Stimulated activated CD4-positive, alpha-beta T cell treated with anti-CD3 and anti-CD28 coated beads, Interleukin-2, amount 100 ng/mL, for 24 hours (primary cell): Measurements from ENCODE around the gene CENPM.
"Not testable (repeated sequence)": the region's sequence is repeated elsewhere in the genome, so short reads cannot be mapped to it uniquely, and the experiment has no call there.

Experiments used
- DNase-seq, 2 donors: peaks; one replicate each; pipeline ENCODE4 v3.0.0-alpha.2; 2020

Gene CENPM

DNA sequence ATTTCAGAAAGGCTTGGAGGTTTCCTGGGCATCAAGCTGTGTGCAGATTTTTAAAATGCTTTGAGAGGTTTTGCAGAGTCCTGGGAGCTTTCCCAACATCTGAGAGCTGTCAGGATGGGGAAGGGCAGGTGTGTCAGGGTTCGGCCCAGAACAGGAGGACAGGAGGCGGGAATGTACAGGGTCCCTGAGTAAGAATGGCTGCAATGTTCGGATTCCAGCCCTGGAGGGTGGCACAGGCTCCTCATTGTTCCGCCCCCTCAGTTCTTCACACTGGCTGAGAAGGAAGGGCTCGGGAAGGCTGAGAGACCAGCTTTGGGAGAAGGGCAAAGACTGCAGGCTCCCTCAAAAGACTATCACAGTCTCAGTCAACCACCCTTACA lies 17.1 kb upstream of the CENPM start:
- no peak for DNase-seq

DNA sequence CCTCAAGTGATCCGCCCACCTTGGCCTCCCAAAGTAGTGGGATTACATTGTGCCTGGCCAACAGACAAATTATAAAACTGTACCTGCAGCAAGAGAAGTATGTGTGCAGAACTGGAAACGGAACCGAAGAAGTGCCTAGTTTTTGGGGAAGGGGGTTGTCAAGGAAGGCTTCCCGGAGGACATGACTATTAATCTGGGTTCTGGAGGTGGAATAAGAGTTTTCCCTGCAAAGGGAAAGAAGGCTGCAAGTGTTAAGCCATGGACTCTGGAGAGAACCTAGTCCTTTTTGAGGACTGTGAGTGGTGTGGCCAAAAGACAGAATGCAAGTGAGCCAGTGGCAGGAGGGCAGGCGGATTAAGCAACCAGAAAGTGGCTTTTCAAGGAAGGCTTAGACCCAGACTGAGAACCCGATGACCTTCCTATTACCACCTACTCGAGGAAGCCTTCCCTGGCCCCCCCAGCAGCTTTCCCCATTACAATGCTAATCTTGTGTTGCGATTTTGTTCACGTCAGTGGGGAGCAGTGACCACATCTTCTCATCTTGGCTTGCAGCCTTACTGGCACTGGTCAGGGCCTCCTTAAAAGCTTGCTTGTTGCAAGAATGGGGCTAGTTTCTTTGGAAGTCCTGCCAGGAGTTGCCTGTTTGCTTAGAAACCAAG lies 16.6 kb upstream of the CENPM start:
- DNase-seq, result no peak

DNA sequence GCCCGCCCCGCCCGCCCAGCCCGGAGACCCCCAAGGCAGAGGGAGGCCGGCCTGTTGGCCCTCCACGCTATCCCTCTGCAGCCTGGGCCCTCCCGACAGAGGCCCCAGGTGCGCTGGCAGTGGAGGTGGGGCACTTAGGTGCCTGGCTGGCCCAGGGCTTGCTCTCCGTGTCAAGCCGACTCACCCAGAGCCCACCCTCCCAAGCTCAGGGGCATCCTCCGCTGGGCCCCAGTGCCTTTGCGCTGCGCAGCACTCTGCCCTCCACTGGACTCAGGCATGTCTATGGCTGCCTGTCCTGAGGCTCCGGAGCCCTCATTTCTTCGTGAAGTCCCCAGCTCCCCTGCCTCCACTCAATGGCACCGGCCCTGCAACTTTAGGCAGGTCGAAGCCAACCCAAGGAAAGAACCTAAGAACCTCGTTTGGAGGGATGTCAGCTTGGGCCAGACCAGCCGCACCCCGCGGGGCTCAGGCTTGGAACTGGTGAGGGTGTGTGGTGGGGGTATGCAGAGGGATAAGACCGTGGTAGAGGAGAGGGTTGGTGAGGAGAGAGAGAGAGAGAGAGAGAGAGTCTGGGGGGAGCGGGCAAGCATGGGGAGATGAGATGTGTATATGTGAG lies 11.1 kb upstream of the CENPM start:
- DNase-seq, result no peak

DNA sequence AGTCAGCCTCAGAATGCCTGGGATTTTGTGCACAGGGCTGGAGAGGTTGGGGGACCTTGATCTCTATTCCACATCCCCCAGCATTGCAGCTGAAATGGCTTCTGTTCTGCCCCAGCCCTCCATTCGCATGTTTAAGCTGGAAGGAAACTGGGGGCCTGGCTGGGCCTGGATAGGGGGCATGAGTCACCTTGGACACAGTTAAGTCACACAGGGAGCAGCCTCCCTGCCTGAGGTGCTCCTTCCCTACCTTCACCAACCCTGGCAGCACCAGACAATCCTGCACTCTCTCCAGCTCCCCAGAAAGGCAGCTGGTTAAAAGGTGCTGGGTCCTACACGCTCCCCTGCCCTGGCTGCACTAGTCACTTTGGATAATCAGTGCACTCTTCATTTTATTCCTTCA lies 5.8 kb upstream of the CENPM start:
- DNase-seq, result no peak

DNA sequence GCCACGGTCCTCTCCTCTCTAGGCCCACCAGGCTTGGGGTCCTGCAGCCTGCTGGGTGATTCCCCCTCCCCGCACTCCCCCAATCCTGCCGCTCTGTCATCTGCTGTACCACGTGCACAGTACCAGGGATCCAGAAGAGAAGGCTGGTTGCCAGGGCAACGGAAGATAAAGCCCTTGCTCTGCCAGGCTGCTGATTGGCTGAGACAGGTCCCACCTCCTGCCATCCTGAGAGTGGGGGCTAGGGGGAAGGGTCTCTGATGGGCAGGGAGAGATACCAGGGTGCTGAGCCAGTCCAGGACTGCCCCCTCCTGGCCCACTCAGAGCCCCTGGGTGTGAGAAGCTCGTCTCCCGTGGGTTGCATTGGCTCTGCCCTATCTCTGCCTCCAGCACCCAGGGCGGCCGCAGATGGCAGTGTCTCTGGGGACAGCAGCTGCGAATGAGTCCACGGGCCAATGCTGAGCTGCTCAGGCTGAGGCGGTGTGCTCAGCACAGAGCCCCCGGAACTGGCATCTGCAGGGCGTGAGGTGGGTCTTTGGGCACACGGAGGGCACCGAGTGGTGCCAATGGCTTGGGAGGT lies 5.0 kb upstream of the CENPM start, which contains the start of gene SMIM45:
Gene SMIM45 (plus strand): TSS at position 253 of the 577 bp plus-strand sequence.
- DNase-seq, result peak in 1 of 2 donors; percentile 15

DNA sequence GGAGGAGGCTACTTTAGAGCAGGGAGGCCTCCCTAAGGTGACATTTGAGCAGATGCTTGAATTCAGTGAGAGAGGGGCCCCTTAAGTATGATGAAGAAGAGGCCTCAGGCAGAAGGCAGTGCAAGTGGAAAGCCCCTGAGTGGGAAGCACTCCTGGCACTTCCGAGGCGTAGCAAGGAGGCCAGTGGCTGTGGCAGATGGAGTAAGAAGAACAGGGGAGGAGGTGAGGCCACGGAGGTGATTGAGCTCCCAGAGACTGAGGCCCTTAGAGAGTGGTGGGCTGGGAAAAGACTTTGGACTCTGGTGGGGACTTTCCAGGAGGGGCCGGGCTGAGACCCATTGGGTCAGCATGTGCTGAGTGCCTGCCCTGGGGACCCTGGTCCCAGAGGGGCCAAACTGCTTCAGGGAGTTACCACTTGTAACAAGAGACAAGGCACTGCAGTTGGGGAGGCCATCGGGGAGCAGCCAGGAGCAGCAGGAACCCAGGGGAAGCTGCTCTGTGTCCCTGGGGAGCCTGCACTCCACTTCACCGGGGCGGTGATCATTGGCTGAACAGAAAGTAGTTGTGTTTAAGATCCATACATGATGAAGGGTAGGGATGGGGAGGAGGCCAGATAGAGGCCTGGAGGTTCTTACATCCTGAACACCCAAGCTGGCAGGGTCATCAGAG lies 2.5 kb upstream of the CENPM start:
- DNase-seq, result peak in 1 of 2 donors; percentile 14

DNA sequence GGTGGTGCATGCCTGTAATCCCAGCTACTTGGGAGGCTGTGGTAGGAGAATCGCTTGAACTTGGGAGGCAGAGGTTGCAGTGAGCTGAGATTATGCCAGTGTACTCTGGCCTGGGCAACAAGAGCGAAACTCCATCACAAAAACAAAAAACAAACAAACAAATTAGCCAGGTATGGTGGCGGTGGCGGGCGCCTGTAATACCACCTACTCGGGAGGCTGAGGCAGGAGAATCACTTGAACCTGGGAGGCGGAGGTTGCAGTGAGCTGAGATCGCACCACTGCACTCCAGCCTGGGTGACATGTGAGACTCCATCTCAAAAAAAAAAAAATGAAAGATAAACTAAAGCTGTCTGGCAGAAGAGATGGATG lies 2.0 kb upstream of the CENPM start:
- DNase-seq, result not testable (repeated sequence)

DNA sequence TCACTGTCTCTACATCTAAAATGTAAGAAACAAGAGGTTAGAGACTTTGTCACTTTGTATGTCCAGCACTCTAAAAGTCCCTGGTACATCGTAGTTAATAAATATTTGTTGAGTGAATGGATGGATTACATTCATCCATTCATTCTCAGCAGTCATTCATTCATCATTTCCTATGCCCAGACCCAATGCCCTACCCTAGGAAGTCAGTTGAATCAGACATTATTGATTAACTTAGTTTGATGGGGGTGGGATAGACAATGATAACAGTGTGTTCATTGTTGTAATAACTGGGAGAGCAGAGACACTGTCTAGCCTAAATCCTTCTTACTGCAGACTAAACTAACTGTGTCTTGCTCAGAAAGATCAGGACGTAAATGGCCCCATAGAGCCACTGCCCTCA lies 1.2 kb upstream of the CENPM start:
- no peak for DNase-seq

DNA sequence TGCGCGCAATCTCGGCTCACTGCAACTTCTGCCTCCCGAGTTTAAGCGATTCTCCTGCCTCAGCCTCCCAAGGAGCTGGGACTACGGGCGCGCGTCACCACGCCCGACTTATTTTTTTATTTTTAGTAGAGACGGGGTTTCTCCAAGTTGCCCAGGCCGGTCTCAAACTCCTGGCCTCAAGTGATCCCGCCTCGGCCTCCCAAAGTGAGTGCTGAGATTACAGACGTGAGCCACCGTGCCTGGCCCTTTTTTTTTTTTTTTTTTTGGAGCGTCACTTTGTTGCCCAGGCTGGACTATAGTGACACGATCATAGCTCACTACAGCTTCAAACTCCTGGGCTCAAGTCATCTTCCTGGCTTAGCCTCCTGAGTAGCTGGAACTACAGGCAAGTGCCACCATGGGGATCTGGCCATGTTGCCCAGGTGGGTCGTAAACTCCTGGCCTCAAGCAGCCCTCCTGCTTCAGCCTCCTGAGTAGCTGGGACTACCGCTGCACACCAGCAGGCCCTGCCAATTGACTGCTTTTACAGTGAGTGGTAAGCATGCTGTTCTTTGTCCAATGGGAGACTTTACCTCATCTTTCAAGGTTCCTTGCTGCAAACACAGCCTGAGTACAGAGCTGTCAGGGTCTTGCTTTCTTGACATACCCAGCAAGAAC lies 600 bp upstream of the CENPM start:
- DNase-seq, result peak in 1 of 2 donors; percentile 16

DNA sequence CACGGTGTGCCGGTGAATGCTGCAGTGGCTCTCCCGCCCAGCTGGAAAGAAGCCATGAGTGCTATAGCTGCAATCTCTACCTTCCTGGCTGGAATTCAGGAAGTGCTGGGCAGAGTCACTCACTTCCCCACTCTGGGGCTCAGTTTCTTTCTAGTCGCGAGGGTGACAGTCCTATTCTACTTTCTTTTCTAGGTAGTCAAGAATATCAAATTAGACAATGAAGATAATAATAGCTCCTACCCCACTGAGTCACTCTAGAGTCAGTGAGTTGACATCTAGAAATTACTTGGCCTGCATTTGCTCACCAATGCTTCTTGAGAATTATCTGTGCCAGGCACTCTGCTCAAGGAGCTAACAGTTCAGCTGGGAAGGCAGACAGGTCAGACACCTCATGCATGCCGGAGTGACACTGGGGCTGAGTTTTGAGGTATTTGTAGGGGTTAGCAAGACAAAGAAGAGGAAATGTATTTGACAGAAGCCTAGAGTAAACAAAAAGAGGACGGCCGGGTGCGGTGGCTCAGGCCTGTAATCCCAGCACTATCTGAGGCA lies 3.2 kb downstream of the CENPM start:
- DNase-seq, result no peak

DNA sequence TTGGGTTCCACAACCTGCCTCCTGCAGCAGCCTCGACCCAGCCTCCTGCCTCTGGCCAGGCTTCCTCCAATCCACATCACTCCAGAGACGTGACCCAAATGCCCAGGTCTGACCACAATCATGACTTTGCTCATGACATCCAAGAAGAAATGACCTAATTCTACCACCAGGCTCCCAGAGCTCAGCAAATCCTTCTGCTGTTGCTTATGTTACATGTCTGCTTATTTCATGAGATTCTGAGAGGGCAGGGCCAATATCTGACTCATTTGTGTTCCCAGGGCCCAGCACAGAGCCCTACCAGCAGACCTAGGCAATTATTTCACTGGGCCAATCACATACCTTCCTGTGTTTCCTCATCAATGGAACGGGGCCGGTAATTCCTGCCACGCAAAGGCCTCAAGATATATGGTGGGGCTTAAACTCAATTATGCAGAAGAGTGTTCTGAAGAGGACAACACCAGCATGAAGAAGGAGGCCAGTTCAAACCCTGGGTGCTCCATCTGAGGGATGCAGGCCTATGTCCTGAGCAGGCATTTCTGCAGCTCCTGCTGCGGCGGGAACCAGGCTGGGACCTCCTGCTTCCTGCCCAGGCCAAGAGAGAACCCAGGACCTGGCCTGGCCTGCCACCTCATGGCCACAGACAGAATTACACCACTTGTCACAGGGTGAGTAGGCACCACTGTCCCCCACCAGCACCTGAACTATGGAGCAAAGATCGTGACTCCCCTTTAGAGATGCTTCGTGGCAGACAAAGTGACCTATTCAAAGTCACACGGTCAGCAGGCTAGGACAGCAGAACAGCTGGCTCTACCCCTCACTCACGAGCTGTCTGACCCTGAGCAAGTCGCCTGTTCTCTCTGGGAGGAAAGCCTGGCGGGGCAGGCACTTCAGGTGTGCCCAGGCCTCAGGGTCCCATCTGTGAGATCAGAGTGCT lies 5.9 kb downstream of the CENPM start:
- DNase-seq, result peak; percentile 82 to 86

DNA sequence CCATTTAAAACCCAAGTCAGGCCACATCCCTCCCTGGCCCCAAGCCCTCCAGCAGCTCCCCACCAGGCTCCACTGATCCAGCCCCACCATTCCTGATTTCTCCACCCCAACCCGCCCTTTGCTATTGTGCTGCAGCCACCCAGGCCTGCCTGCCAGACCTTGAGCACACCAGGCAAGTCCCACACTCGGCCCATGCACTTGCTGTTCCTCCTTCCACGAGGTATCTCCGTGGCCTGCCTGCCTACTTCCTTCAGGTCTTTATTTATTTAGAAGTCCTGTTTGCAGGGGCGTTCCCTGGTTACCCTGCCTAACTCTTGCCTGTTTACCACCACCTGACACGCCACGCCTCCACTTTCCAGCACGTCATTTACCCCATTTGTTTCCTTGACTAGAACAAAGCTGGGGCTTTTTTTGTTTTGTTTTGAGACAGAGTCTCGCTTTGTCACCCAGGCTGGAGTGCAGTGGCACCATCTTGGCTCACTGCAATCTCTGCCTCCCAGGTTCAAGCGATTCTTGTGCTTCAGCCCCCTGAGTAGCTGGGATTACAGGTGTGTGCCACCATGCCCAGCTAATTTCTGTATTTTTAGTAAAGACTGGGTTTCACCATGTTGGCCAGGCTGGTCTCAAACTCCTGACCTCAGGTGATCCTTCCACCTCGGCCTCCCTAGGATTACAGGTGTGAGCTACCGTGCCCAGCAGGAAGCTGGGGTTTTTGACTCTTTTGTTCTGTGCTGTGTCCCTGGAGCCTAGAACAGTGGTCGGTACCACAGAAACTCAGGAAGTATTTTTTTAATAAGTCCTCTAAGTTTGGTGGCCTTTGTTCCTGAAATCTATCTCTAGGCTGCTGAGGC lies 6.7 kb downstream of the CENPM start:
- peak; percentile 93 to 96 for DNase-seq

DNA sequence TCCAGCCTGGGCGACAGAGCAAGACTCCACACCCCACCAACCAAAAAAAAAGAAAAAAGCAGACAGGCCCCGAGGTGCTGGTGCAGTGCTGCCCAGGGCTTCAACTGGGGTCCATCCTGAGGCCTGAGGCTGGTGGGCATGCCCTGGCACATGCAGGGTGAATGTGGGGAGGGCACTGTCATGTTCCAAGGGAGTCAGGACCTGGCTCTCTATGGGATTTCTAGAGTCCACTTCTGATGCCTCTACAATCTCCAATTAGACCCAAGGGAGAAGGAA lies 10.1 kb downstream of the CENPM start:
- DNase-seq, result no peak

DNA sequence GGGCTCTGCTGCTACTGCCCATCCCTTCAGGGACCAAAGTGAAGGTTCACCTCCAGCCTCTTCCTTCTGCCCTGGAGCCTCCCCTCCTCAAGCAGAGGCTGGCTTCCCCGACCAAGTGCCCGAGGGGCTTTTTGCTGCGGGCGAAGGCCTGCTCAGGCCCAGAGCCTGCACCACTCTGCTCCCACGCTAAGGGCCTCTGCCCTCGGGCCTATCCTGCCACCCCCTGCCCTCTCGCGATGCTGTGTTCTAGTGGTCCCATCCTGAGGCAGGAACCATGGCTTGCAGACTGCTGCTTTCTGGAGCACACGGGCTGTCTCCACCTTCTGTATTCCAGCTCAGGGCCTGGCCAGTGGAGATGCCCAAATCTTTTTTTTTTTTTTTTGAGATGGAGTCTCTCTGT lies 11.4 kb downstream of the CENPM start:
- DNase-seq, result no peak

DNA sequence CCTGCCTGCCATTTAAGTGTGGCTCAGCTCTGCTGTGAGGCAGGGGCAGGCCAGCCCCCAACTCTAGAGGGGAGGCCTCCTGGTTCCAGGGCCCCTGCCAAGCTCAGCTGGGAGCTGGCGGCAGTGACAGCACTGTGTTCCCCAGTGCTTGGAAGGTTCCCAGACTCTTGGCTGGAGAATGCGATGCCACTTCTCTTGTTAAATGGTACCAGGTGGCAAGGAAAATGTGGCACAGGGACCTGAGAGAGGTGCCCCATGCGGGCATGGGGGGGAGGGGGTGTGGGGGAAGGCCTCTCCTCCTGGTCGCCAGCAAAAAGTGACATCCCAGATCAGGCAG lies 12.0 kb downstream of the CENPM start:
- DNase-seq, result no peak

DNA sequence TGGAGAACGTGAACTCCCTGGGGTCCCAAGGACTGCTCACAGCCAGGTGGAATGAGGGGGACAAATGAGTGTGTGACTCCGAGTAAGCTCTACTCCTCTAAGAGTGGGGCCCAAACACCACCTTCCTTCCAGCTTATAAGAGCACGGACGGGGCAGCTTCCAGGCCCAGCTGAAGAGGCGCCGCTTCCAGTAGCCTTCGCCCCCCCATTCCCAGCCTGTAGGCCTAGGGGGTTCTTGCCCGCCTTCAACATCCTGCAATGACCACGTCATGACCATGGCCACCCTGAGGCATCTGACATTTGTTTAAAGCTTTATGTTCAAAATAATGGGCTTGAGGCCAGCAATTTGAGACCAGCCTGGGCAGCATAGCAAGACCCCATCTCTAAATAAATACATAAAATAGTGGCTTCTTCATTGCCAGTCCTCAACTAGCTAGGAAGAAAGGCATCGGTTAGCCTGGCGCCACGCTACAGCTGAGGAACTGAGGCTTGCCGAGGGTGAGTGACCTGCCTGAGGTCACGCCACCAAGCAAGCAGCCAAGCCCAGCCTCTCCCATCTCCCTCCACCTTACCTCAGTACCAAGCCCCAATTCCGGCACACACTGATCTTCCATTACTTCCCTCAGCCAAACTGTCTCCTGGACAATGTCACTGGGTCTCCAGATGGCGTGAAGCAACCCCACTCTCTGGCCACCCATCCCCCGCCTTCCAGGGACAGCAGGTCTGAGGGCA lies 12.5 kb downstream of the CENPM start:
- no peak for DNase-seq

DNA sequence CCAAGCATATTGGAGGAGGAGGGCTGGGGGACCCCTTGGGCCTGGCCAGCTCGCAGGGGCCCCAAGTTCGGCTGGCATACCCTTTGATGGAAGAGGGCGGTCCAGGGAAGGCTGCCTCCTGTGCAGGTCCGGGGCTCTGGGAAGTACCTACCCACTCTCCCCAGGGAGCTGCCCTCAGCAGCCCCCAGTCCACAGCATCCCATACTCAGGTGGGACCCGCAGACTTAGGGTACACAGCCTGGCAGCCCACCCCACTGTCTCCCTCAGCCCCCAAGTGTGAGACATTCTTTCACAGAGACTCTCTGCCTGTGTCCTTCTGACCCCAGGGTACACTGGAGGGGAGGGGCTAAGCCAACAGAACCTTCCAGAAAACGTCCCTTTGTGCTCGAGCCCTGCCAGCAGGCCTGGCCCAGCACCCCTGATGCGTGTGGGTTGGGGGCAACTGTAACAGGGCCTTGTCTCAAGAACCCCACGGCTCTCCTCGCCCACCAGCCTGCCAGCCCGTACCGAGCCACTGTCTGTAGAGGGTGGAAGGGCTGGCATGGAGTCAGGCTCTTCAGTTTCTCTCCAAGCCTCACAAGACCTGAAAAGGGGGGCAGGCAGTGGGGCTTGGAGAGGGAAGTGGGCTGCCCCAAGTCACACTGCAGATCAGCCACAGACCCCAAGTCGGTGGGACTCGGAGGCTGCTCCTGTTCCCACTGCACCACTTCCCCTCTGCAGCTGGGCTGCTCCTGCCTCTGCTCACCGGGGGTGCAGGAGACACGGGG lies 13.4 kb downstream of the CENPM start:
- no peak for DNase-seq

DNA sequence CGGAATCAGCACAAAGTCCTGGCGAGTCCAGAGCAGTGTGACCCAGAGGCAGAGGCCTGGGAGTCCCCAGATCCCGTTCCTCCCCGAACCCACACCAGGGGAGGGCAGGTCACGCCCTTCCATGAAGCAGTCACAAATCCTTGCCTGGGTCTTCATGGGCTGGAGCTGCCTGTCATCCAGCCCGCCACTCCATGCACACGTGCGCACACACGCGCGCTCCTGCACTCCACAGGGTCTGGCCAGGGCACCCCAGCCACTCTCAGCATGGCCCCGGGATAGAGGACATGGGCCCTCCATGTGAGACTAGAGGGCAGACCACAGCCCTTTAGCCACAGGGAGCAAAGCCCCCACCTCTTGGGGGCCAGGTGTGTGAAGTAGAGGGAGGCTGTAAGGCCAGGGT lies 14.6 kb downstream of the CENPM start:
- no peak for DNase-seq

DNA sequence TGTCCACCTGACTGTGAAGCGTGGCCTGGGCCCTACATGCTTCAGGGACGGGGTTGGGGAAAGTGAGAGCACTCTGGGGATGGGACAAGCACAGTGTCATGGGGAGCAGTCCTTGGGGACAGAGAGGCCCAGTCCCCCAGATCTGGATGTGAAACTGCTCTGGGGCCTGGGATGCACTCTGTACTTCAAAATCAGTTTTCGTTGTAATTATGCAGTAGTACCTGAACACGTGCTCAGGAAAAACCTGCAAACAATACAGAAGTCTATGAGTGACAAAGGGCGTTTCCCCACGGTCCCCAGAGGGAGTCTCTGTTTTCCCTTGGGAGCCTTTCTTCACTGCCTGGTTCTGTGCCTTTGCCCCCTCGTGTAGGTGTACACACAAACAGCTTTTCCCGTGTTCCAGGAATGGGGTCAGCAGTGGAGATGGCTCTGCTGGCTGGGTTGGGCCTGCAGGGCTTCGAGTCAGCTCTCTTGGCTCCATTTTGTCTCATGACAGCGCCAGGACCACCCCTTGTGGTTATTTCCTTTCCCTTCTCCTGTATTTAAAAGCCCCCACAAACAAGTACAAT lies 15.2 kb downstream of the CENPM start:
- no peak for DNase-seq

DNA sequence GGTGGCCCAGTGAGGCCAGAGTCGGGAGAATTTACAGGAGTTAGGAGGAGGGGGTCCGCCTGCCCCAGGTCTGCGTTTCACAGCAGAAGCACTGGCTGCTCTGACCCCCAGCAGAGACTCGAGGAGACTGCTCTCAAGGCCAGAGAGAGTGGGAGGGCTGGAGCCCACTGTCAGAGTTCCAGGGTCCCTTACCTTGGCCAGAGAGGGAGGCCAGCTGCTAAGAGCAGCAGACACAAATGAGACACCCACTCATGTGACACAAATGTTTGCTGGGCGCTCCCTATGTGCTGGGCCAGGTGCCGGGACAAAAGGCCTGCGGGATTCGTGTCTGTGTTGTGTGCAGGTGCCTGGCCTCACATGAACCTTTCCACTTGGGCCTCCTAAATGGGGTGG lies 17.5 kb downstream of the CENPM start:
- DNase-seq, result no peak
